ENCODE measurements around the gene CPSF6. TPM values are rescaled to one million over a fixed set of nuclear protein-coding genes. Genes with fewer than 3 reads are reported as not detected.

Gene CPSF6
- total and polyA plus RNA-seq, 2 of the 4 experiments (the other 2 are of a cell fraction), result 9.1 to 39.3 TPM

DNA sequence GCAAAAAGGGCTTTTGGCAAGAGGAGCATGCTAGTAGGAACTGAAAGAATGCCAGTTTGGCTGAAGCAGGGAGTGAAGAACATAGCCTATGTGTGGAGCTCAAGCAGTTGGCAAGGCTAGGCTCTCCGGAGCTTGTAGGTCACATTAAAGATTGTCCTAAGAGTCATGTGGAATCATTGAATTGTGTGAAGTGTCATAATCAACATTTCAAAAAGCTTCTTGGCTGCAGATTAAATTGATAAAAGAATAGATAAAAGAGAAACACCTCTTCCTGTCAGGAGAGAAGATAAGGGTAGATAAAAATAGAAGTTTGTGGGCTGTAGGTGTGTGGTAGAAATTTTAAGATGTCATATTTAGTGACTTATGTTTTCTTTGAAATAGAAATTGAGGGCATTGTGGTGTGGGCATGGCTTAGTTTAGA lies 36.1 kb downstream of the CPSF6 start:
- no peak overlapping the region for H2BK15ac ChIP-seq (ENCODE audit: low read depth, low read length)
- intact Hi-C loops (cut with micrococcal nuclease), result no loop called here
- H4K5ac ChIP-seq (ENCODE audit: low read depth, low read length), result no peak overlapping the region
- no peaks in the 10 kb centered on the region for H3K4me1 ChIP-seq (ENCODE audit: control insufficient read depth, insufficient read depth, low read length)
- in situ Hi-C loops (cut with MboI; ENCODE audit: low sequenced_read_pairs), result no loop called here
- ATAC-seq (ENCODE audit: low read depth) (no peak), DNase-seq (no peak)
- dilution Hi-C loops (cut with HindIII; ENCODE audit: low sequenced_read_pairs, unreplicated experiment), result no loop called here
- no peak overlapping the region for H3K4ac ChIP-seq (ENCODE audit: low read depth, low read length)
- no peak overlapping the region for H3K4me2 ChIP-seq (ENCODE audit: low read depth, low read length)
- H4K20me1 ChIP-seq (ENCODE audit: insufficient read depth, low read length), result no peaks in the 10 kb centered on the region
- no TSS peak for BruUV-seq (replicated peaks)
- H2AFZ ChIP-seq (replicated peaks; ENCODE audit: low read length, poor library complexity), result no peak overlapping the region
- no peak overlapping the region for H3K56ac ChIP-seq (ENCODE audit: extremely low read depth, insufficient read depth, low read length)
- ChIA-PET POLR2A (ENCODE audit: unreplicated experiment) (no interaction called here), CTCF (interaction anchor here (0.8 kb wide), 1 partner anchor 9 kb away, joined by 4 read pairs; no protein-coding TSS in a partner anchor)
- H4K8ac ChIP-seq (ENCODE audit: low read depth in 2 of 2, low read length in 2 of 2), result no peak overlapping the region
- H3K18ac ChIP-seq (ENCODE audit: low read depth, low read length), result no peak overlapping the region
- H3K36me3 ChIP-seq (ENCODE audit: control insufficient read depth, insufficient read depth, low read length), result no peaks in the 10 kb centered on the region
- H3K9me3 ChIP-seq (ENCODE audit: control insufficient read depth, insufficient read depth, low read length), result no peaks in the 10 kb centered on the region
- H3K27me3 ChIP-seq (ENCODE audit: control insufficient read depth, insufficient read depth, low read length), result no peaks in the 10 kb centered on the region
- TF ChIP-seq, protein P1, sequence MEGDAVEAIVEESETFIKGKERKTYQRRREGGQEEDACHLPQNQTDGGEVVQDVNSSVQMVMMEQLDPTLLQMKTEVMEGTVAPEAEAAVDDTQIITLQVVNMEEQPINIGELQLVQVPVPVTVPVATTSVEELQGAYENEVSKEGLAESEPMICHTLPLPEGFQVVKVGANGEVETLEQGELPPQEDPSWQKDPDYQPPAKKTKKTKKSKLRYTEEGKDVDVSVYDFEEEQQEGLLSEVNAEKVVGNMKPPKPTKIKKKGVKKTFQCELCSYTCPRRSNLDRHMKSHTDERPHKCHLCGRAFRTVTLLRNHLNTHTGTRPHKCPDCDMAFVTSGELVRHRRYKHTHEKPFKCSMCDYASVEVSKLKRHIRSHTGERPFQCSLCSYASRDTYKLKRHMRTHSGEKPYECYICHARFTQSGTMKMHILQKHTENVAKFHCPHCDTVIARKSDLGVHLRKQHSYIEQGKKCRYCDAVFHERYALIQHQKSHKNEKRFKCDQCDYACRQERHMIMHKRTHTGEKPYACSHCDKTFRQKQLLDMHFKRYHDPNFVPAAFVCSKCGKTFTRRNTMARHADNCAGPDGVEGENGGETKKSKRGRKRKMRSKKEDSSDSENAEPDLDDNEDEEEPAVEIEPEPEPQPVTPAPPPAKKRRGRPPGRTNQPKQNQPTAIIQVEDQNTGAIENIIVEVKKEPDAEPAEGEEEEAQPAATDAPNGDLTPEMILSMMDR (conservative IDR thresholded peaks at IDR 0.05; ENCODE audit: low read depth, low read length), result no peak
- TF ChIP-seq MAFK (IDR thresholded peaks at IDR 0.05; ENCODE audit: low read depth, low read length) (no peak), NFE2L2 (IDR thresholded peaks at IDR 0.05; ENCODE audit: low read depth, low read length) (no peak), BHLHE40 (IDR thresholded peaks at IDR 0.05; ENCODE audit: low read depth, low read length) (no peak), MXI1 (IDR thresholded peaks at IDR 0.05; ENCODE audit: borderline replicate concordance, low read depth, low read length) (no peak), FOS (IDR thresholded peaks at IDR 0.05; ENCODE audit: low read depth, low read length) (no peak)
- H3K4me3 ChIP-seq (ENCODE audit: insufficient read depth, low read depth, low read length), result no peak overlapping the region
- no peak overlapping the region for H2AK9ac ChIP-seq (replicated peaks; ENCODE audit: low read depth, low read length, poor library complexity)
- WGBS, 2 experiments (ENCODE audit: extremely low coverage in 2 of 2, insufficient read length in 1 of 2), result no CpG with 5 or more reads among the region's 1 CpG
- no peak overlapping the region for H3K23ac ChIP-seq (ENCODE audit: low read depth, low read length)
- no peak overlapping the region for H3K14ac ChIP-seq (replicated peaks; ENCODE audit: low read depth, low read length)
- H3K9ac ChIP-seq (ENCODE audit: low read depth, low read length), result no peak overlapping the region
- H3K79me1 ChIP-seq (ENCODE audit: low read depth in 1 of 2, low read length in 2 of 2), result peaks cover 3 to 4% of the 10 kb centered on the region in 2 experiments; a peak in 2 of 4 replicates
- no peak overlapping the region for H2BK5ac ChIP-seq (ENCODE audit: low read depth, low read length, poor library complexity, severe bottlenecking)
- 0 out of 2 replicates have a peak, but pooled peaks cover 2% of the 10 kb centered on the region for H3K9me1 ChIP-seq (ENCODE audit: insufficient read depth, low read length)
- H2BK20ac ChIP-seq (ENCODE audit: low read depth, low read length), result no peak overlapping the region
- no peak overlapping the region for H2AK5ac ChIP-seq (ENCODE audit: low read depth, low read length)
- H3K27ac ChIP-seq (ENCODE audit: insufficient read depth, low read length), result no peak overlapping the region
- no peak overlapping the region for H4K91ac ChIP-seq (ENCODE audit: insufficient read depth, low read depth, low read length)
- H2BK120ac ChIP-seq (ENCODE audit: low read depth, low read length), result no peak overlapping the region

All from IMR-90 (cell line).